HG02884 (cell line): ENCODE measurements around the gene SORCS1.

Experiments used
- ATAC-seq: cut with Tn5 transposase; IDR thresholded peaks from one replicate; pipeline ENCODE4 v1.9.1; 2021; ENCODE audit warnings: mild to moderate bottlenecking, moderate library complexity; ENCODE audit not compliant: unreplicated experiment

Gene SORCS1

DNA sequence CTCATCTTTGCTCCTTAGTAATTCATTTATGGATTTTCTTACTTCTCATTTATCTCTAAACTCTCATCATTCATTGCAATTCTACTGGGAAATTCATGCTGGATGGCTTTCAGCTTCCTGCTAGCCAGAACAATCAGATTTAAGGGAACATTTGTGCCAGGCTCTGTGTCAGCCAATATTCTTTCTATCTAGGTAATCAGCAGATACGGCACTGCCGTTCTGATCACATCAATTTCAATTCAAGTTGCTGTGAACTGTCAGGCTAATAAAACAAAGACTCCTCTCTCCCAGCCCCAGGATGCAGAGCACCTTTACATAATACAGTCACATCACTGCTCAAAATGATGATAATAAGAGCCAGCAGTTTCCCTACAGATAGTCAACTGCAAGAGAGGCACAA lies 468.3 kb downstream of the SORCS1 start:
- no peak for ATAC-seq

DNA sequence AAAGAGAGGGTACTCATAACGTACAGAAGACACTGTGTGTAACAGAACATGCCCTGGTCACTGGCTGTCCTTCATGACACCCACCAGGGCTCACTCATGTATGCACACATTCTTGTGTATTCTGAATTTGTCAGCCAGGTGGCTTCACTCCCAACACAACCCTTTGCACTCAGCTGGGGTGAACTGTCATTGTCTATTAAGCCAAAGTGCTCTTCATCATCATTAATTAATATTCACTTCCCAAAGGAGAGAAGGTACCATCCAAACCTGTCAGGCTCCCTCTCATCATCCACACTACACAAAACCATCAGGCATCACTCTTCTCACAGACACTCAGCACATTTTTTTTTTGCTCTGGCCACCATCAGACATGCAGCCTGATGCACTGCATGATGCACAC lies 469.8 kb downstream of the SORCS1 start:
- ATAC-seq: no peak

DNA sequence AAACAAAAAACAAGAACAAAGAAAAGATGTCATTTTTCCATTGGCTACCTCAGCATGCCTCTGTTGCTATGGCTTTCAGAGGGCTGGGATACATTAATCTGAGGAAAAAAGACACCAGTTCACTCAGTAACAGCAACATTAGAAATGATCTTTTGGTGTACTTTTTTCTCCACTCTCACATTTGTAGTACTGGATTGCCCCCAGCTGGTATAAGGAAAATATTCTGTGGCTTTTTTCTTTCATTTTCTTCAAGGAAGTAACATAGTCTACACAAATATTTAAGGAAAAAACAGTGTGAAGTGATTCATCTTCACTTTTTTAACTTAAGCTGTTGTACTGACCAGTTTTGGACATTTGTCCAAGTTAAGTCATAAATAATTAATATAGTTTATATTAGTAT lies 482.3 kb downstream of the SORCS1 start:
- no peak for ATAC-seq

DNA sequence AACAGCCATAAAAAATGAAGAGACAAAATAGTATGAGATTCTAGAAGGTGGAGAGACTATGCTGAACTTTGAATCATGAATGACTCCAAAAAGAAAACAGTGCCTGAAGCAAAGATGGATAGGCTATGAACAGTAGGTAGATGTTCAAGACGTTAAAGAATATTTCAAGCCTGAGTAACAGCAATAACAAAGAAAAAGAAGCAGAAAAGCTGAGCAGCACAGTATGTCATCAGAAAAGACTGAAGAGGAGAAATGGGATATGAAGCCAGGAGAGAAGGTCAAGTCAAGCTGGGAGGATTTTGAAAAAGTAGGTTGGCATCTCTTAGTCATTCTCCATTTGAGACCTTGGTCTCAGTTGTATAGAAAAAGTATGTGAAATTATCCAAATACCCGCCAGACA lies 484.4 kb downstream of the SORCS1 start:
- no peak for ATAC-seq

DNA sequence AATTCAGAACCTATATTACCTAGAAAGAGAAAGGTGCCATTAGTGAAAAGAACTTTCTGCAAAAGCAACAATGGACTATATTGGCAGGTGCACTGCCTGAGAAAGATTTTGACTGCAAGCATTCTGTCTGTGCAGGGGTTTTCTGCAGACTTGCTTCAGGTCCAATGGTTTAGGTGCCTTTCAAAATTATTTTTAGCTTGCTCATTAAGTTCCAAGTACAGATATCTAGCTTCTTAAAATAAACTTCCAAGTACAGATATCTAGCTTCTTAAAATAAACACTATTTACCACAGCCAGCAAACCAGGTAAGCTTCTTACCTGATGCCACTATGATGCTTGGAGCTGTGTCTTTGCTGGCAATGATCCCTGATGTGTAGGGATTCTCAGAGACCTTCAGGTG lies 485.2 kb downstream of the SORCS1 start:
- ATAC-seq: no peak

DNA sequence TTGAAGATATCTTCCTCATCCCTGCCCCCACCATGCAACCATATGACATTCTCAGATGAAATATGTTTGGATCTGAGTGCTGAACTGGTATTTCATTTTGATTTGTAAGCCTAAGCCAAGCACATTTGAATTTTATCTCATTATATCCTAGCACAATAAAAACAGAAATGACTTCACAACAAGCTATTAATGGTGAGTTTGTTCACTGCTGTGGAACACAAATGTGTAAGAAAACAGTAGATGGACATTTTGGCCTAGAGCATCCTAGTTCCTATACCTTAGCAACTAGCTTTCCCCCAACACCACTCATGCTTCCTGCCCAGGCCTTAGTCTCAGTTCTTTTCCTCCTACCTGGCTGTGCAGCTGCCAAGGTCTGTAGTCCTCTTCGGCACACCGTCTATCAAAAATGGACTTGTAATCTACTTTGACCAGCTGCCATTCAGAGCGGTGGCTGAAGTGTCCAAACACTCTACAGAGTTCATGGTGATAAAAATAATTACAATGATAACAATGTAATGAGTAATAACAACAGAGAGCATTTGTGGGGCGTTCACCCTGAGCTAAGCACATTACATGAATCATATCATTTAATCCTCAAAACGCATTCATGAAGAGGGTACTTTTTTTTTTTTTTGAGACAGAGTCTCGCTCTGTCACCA lies 491.9 kb downstream of the SORCS1 start:
- ATAC-seq: no peak

DNA sequence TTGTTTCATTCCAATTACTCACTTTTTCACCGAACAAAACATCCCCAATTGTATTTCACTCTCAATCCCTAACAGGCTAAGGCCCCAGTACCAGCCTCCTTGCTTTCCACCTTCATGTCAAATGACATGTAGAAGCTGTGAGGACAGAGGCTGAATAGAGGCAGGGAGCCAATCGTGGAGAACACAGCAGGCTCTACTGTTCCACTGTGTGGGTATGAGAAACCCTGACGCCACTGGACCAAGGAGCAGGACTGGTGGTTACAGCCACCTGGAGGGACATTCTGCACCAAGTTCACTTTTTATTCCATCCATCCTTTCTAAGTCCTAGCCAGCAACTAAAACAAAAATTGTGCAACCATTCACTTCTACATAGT lies 502.8 kb downstream of the SORCS1 start:
- no peak for ATAC-seq

DNA sequence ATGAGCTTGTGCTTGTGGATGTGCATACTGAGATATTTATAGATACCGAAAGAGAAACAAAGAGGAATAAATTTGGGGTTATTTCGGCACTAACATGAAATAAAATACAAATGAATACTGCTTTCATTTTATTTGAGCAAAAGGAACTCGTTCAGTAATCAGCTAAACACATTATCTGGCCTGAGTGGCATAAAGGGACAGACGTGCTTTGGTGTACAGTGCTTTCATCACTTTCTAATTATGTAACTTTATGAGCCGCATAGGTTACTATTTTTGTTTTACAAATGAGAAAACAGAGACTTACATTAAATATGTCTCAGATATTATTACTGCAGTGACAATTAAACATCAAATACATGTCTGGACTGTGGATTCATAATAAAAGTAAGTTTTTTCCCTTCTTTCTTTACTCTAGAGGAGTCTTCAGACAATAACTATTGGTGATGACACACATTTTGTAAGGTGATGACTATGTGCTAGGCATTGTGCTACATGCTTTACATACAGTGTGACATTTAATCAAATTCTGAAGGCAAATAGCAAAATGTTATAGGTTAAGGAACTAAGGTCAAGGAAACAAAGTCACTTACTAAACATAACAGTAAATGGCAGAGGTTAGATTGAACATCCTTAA lies 503.3 kb downstream of the SORCS1 start:
- ATAC-seq: no peak

DNA sequence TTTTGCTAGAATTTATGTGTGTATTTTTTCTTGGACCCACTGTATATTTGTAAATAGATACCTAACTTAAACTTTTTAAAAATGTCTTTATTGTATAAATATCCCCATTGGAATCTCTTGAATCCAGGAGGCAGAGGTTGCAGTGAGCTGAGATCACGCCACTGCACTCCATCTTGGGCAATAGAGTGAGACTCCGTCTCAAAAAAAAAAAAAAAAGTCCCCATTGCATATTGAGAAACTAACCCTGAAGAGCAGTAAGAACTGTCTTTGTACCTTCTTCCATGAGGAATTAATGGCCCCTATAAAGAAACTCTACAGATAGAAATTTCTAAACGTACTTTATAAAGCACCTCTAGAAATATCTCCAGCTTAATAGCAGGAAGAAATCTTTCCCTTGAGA lies 504.0 kb downstream of the SORCS1 start:
- no peak for ATAC-seq

DNA sequence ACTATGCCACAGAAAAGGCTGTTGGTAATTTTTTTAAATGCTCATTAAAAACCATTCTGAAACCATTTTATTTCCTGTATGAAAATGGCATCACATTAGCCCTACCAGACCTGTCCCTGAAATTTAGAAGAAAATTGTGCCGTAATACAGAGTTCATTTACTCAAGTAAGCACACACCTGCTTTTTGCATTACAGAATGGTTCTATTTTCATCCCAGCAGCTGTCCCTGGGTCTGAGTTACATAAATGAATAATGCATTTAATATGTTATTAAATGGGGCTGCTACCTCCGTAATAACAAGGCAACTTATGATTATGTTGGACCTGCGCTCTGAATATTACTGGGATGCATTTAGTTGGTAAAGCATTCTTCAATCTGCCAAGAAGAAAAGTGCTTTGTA lies 508.9 kb downstream of the SORCS1 start:
- ATAC-seq: no peak

DNA sequence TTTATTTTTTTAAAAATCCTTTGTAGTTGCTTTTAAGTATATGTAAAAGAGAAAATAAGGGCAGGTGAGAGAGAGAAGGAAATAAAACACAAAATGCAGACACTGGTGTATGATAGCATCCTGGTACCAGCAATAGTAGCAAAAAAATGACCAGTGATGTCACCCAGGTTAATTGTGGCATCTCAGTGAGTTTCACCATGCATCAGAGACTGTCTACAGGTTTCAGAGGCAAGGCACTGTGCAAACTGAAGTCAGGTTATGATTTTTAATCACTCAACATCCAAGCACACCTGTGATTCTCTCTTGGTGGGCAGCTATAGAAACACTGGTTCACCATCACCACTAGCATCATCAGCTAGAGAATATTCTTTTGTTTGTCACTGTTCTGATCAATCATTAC lies 509.3 kb downstream of the SORCS1 start:
- ATAC-seq: no peak

DNA sequence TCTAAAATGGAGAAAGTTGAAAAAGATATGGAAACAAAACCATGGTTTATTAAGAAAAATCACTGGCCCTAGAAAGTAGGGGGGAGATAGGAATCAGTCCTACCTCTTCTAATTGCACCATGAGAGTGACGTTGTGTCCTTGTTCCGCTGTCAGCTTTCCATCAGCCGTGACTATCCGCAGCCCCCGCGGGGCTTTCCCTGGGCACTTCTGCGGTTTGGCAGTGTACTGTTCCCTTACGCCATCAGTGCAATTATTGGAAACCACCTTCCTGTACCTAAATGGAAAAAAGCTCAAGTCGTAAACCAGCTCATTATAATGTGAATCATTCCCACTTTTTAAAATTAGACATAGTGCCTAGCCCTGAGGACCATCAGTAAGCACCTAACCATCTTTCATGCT lies 512.2 kb downstream of the SORCS1 start:
- ATAC-seq: no peak

DNA sequence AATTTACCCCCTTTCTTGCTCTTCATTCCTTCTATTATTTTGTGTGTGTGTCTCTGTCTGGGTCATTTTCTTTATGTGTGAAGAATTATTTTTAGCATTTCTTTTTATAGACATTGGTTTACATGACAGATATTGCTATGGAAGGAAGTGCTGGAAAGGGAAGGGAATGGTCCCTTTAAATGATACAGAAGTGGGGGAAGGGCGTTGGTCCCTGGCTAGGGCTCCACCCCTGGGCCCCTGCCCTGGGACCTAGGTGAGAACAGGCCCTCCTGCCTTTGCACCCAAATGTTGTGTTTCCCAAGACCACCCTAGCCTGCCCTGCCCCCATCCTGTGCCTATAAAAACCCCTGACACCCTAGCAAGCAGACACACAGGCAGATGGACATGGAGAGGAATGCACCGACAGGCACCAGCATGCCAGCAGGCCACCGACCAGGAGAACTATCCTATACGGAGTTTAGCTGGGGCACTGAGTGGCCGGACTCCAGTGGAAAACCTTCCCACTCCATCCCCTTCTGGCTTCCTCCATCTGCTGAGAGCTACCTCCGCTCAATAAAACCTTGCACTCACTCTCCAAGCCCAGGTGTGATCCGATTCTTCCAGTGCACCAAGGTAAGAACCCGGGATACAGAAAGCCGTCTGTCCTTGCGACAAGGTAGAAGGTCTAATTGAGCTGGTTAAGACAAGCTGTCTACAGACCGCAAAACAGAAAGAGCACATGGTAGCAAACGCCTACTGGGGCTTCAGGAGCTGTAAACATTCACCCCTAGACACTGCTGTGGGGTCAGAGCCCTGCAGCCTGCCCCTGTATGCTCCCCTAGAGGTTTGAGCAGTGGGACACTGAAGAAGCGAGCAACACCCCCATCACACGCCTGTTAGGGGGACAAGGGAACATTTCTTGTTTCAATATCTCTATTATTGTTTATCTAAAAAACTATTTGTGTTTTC lies 515.7 kb downstream of the SORCS1 start:
- no peak for ATAC-seq

DNA sequence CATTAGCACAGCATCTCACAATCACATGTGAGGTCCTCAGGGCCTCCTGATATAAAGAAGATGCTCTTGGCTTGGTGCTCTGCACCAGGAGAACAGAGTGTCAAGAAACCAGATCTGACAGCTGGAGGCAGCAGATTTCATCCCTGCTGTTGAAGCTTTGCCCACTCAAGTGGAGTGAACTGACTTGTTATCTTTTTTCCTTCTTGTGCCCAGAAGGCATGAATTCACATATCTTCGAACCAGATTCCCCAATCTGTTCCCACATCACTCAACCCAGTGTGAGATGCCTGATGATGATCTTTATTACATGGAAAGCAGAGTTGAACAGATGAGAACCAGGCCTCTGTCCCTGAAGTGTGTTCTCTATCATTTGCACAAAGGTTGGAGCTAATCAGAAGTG lies 521.0 kb downstream of the SORCS1 start:
- ATAC-seq: no peak

DNA sequence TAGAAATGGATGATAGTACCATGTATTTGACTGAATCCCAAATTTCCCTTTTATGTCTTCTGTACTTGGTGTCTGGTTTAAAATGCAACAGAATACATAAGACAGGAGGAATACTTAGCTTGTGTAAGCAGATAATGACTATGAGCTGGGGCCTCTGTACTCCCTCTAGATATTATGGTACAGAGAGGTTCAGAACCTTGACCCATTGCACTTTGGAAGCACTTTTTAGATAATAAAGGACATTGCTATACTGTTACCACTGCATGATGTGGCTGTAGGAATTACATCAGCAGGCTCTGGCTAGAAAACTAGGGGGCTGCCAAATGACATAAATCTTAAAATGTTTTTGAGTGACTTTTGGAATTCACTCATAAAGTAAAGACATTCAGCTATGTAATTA lies 526.6 kb downstream of the SORCS1 start:
- ATAC-seq: no peak

DNA sequence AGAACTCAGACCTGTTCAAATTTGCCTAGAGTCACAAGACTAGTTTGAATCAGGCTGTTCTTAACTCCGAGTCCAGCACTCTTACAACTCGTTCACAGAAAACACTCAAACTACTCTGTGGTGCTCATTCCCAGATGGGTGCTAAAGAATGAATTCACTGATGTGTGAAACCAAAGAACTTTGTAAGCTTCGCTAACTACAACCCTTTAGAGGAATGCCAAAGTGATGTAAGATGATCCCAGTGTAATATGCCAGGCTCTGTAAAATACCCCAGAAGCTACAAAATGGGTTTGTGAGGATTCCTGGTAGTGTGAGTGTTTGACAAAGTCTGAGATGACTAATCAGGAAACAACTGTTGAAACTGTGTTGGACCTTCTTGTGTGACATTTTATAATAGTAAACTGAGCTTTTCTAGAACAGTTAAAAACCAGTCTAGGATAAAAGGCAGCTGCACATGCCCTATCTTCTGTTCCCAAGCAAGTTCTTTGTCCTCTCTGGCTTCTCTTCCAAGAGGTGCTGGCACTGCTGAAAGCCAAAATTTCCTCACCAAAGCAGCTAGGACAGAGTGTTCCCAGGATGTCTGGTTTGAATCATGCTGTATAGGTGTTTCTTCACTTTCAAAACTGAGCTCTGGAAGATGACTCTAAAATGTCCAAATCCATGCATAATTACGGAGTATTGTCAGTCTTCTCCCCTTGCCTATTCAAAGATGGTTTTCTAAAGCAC lies 527.6 kb downstream of the SORCS1 start:
- no peak for ATAC-seq

DNA sequence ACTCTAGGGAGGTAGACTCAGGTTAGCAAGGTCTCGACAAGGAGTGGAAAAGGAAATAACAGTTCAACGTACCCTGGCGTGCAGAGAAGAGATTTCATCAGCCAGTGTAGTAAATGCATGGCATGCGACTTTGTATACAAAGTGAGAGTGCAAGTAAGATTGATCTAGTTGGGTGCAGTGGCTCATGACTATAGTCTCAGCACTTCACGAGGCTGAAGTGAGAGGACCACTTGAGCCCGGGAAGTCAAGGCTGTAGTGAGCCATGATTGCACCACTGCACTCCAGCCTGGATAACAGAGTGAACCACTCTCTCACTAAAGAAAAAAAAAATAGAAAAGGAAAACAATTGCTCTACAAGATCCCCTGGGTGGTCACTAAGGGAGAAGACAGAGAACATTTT lies 528.6 kb downstream of the SORCS1 start:
- no peak for ATAC-seq

DNA sequence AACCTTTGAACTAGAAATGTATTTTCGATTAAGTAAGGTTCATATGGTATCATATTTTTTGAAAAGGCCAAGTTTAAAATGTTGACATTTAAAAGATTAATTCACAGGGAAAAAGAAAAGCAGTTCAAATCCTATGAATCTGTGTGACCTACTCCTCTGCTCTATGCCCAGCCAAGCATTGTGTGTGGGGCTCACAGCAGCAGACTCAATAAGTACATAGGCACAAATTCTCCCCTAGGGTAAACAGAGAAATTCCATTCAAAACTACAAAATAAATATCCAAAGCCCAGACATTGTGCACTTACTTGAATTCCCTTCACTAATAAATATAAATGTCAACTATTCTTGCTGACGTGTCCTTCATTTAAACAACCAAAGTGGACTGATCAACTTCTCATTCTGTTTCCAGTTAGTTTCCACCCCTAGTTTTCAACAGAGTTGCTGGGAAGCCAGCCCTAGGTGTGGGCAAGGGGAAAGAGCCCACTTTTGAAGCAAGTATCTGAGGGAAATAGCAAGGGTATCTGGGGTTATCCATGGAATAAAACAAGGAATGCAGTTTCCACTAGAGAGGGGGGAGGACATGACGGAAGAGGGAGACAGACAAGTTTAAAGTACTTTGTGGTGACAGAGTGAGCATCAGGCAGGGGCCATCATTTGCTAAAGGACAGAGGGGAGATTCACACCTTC lies 533.3 kb downstream of the SORCS1 start:
- ATAC-seq: no peak

DNA sequence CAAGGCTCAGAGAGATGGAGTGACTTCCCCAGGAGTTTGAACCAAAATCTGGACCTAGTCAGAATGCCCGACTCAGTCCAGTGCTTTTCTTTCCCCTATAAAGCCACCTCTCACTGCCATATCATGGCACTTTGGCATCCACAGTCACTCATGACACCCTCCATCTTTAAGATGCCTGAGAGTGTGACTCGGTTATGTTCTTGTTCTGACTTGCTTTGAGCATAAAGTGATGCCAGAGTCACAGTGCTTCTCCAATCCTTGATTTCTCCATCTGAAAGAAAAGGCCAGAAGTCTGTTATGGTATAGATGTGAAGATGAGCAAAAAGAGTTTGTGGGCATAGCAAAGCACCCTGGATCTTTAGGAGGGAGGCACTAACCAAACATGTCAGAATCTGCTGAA lies 538.1 kb downstream of the SORCS1 start:
- ATAC-seq: no peak

DNA sequence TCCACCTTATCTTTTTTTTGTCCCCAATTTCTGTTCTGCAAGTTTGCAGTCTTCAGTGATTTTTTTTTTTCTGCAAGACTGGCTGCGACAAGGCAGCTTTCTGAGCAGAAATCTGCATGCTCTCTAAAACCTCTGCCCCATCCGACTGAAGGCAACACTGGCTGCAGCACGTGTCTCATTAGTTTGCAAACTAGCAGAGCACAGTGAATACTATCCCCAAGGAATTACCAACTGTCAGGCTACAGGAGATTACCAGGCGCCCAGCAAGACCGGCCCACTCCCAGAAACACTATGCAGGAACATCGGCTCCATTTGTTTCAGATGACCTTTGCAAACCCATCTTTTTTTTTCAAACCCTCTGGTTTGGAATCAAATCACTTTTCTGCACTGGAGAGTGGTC lies 538.8 kb downstream of the SORCS1 start:
- ATAC-seq: no peak

DNA sequence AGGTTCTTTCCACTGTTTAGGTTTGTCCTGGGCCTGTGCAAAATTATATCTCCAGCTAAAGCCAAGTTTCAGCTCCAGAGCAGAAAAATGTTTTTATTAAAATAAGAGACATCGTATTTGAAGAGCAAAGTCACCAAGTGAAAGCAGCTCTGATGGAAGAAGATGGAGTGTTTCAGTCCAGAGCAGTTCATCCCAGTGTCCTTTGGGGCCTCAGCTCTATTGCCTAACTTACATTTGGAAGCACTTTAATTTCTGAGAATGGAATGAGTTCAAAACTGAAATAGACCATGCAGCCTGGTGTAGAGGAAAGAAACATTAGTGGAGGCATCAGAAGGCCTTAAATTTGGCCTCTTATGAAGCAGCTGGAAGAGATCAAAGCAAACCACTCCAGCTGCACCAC lies 545.2 kb downstream of the SORCS1 start:
- no peak for ATAC-seq
